Adrenal gland (tissue), 5 donors: ENCODE data around the gene NLRC3.

Source experiments
- CTCF ChIP-seq, 6 experiments: fragments of 450-650 bp in 4 of 6; fragments of 200-600 bp in 2 of 6; sonication (generic) in 1 of 6; IDR thresholded peaks; 1 replicate in 5 of 6; 2 replicates in 1 of 6; pipeline versions ENCODE4 v1.5.1 to v1.8.0; 2016 to 2021; ENCODE audit warnings: antibody characterized with exemption in 6 of 6, mild to moderate bottlenecking in 2 of 6, moderate library complexity in 1 of 6
- POLR2A ChIP-seq, 2 donors: fragments of 450-650 bp; IDR thresholded peaks; one replicate each; pipeline ENCODE4 v1.6.1; 2017; ENCODE audit warnings: antibody characterized with exemption in 2 of 2, mild to moderate bottlenecking in 2 of 2, moderate library complexity in 1 of 2
- donor health status: DM: no; HTN: no; CAD: no.

GRCh38 chr16:3578610-3579551 lies 1.7 kb upstream of the NLRC3 start:
- TF ChIP-seq CTCF (IDR thresholded peaks at IDR 0.05) (no peak), POLR2A (IDR thresholded peaks at IDR 0.05) (no peak)
